ENCODE measurements around the gene SZT2.

Gene SZT2

GRCh38 chr1:43419627-43420425, 30.1 kb downstream of the SZT2 start:
- H3K9ac ChIP-seq, result no peak overlapping the region
- no peaks in the 10 kb centered on the region for H3K36me3 ChIP-seq (ENCODE audit: control insufficient read depth, insufficient read depth, low read length)
- no peaks in the 10 kb centered on the region for H3K79me2 ChIP-seq
- H3K9me3 ChIP-seq (ENCODE audit: control insufficient read depth, low read length), result no peaks in the 10 kb centered on the region
- H2AFZ ChIP-seq, result no peak overlapping the region
- no peak for TF ChIP-seq CTCF (IDR thresholded peaks at IDR 0.05)
- H3K4me2 ChIP-seq (ENCODE audit: low read length), result no peak overlapping the region
- no peak overlapping the region for H3K4me3 ChIP-seq (ENCODE audit: low read depth, low read length)
- no peaks in the 10 kb centered on the region for H3K4me1 ChIP-seq
- no peaks in the 10 kb centered on the region for H3K27me3 ChIP-seq (ENCODE audit: control insufficient read depth, insufficient read depth, low read length)
- no peak overlapping the region for H3K27ac ChIP-seq

GRCh38 chr1:43420874-43421273, 31.2 kb downstream of the SZT2 start:
- Histone ChIP-seq H2AFZ (no peak overlapping the region), H3K4me3 (ENCODE audit: low read depth, low read length) (no peak overlapping the region), H3K4me1 (no peaks in the 10 kb centered on the region), H3K27me3 (ENCODE audit: control insufficient read depth, insufficient read depth, low read length) (no peaks in the 10 kb centered on the region), H3K79me2 (no peaks in the 10 kb centered on the region), H3K9me3 (ENCODE audit: control insufficient read depth, low read length) (no peaks in the 10 kb centered on the region), H3K27ac (no peak overlapping the region), H3K36me3 (ENCODE audit: control insufficient read depth, insufficient read depth, low read length) (no peaks in the 10 kb centered on the region), H3K9ac (no peak overlapping the region), H3K4me2 (ENCODE audit: low read length) (no peak overlapping the region)
- no peak for TF ChIP-seq CTCF (IDR thresholded peaks at IDR 0.05)

DNA sequence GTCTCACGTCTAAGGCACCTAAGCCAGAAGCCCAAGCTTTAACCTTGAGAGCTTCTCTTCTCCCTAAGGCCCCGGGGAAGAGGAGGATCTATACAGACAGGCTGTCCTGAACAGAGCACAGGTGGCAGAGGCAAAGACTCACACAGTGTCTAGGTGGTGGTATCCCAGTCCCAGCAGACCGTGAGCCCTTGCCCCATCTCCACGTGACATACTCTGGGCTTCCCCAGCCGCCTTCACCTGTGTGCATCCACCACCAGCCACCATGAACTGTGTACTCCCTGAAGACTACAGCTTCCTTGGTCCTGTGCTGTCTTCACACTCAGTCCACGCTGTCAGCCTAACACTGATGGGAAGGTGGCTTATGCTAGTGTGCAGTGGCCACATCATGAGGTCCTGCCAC, 31.7 kb downstream of the SZT2 start:
- no peak overlapping the region for H2AFZ ChIP-seq
- no peaks in the 10 kb centered on the region for H3K27me3 ChIP-seq (ENCODE audit: control insufficient read depth, insufficient read depth, low read length)
- H3K4me1 ChIP-seq, result no peaks in the 10 kb centered on the region
- H3K36me3 ChIP-seq (ENCODE audit: control insufficient read depth, insufficient read depth, low read length), result no peaks in the 10 kb centered on the region
- H3K4me3 ChIP-seq (ENCODE audit: low read depth, low read length), result no peak overlapping the region
- TF ChIP-seq CTCF (IDR thresholded peaks at IDR 0.05), result no peak
- H3K27ac ChIP-seq, result no peak overlapping the region
- no peak overlapping the region for H3K9ac ChIP-seq
- H3K79me2 ChIP-seq, result no peaks in the 10 kb centered on the region
- no peaks in the 10 kb centered on the region for H3K9me3 ChIP-seq (ENCODE audit: control insufficient read depth, low read length)
- no peak overlapping the region for H3K4me2 ChIP-seq (ENCODE audit: low read length)

DNA sequence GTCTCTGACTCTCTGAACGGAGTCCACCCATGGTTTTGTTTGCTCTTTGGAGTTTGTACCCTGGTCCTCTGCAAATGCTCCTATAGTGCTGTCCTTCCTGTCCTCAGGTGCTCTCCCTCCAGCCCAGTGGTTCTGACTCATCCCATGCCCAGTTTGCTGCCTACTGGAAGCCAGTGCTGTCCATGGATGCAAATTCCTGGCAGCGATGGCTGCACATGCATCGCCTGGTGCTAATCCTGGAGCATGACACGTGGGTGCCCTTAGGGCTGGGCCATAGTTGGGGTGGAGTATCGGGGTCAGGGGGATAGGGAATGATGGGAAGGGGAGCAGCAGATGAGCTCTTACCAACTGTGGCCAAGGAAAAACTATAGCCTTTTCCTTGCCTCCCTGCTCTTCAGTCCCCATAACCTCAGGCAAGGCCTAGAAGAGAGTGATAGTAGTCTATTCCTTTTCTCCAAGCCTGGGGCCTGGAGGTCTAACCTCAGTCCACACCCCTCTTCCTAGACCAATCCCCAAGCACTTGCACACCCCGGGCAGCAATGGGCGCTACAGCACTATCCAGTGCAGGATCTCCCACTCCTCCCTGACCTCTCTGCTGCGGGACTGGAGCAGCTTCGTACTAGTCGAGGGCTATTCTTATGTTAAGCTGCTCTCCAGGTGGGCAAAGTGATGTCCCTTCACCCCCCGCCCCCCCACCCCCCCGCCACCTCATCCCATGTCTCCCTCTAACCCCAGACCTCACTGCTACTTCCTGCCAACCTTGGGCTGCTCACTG, 32.5 kb downstream of the SZT2 start:
- TF ChIP-seq CTCF (IDR thresholded peaks at IDR 0.05), result no peak

More for the DNA sequence above, 32.5 kb downstream of the SZT2 start:
- H3K4me1 ChIP-seq, result no peaks in the 10 kb centered on the region
- no peaks in the 10 kb centered on the region for H3K36me3 ChIP-seq (ENCODE audit: control insufficient read depth, insufficient read depth, low read length)
- H3K27ac ChIP-seq, result no peak overlapping the region
- no peaks in the 10 kb centered on the region for H3K79me2 ChIP-seq
- H3K9me3 ChIP-seq (ENCODE audit: control insufficient read depth, low read length), result no peaks in the 10 kb centered on the region
- no peak overlapping the region for H3K4me3 ChIP-seq (ENCODE audit: low read depth, low read length)
- H3K9ac ChIP-seq, result no peak overlapping the region
- no peaks in the 10 kb centered on the region for H3K27me3 ChIP-seq (ENCODE audit: control insufficient read depth, insufficient read depth, low read length)
- no peak overlapping the region for H3K4me2 ChIP-seq (ENCODE audit: low read length)
- no peak overlapping the region for H2AFZ ChIP-seq
